ENCODE results near the gene SLC9A7. TPM values are rescaled to one million over a fixed set of nuclear protein-coding genes. Genes with fewer than 3 reads are reported as not detected.

The SLC9A7 gene
- total and polyA plus RNA-seq, 2 of the 13 experiments (the other 11 are each of a cell fraction or from before 2014, with no cell fraction given), result 5.8 to 7.2 TPM

DNA sequence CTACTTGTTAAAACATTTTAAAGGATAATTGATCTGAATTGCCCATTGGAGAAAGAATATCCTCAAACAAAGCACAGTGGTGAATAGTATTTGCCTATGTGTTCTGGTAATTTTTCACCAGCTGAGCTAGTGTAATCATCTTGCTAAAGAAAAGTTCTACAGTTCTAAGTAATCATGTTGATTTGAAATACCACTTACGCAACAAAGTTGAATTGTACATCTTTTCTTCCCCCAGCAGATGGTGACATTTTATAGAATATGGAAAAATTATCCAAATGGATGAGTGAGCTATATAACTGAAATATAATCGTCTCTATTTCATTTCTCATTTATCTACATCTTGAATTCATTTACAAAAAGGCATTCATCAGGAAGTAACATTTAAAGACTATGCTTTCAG is 204.0 kb downstream of the SLC9A7 start:
- no TSS peak for BruUV-seq (replicated peaks)
- DNase-seq (ENCODE audit: low spot score), result peak; percentile 6
- Histone ChIP-seq H3K4me3 (replicated peaks in 1 of 3; ENCODE audit: insufficient read depth in 1 of 3, low read depth in 2 of 3, low read length in 3 of 3) (no peak overlapping the region), H3K9ac (ENCODE audit: insufficient read depth, low read depth, low read length) (no peak overlapping the region), H3K4me1 (ENCODE audit: insufficient read depth, low read length) (no peaks in the 10 kb centered on the region), H3K36me3 (replicated peaks in 1 of 2; ENCODE audit: control insufficient read depth in 1 of 2, insufficient read depth in 2 of 2, low read length in 2 of 2) (no peaks in the 10 kb centered on the region), H4K20me1 (ENCODE audit: insufficient read depth, low read length) (no peaks in the 10 kb centered on the region), H2AFZ (ENCODE audit: low read length) (no peak overlapping the region), H3K9me3 (ENCODE audit: low read length) (no peaks in the 10 kb centered on the region), H3K4me2 (ENCODE audit: low read depth, low read length) (no peak overlapping the region), H3K27me3 (ENCODE audit: control insufficient read depth in 1 of 2, insufficient read depth in 2 of 2, low read length in 2 of 2) (no peaks in the 10 kb centered on the region), H3K79me2 (ENCODE audit: insufficient read depth, low read length) (no peaks in the 10 kb centered on the region), H3K27ac (ENCODE audit: extremely low read length, insufficient read depth, low read length) (no peak overlapping the region)
- WGBS (ENCODE audit: low lambda C conversion rate), result 65% methylated on average over 2 of the region's 2 CpGs
- 0 out of 2 replicates have a peak, but pooled peaks have one; percentile 34 for TF ChIP-seq CEBPB (IDR thresholded peaks at IDR 0.05; ENCODE audit: borderline replicate concordance, low read depth, low read length)
- TF ChIP-seq CEBPG (CRISPR knock-in tag; IDR thresholded peaks at IDR 0.05), result peak; percentile 45
- peak; percentile 42 for TF ChIP-seq STAG1 (CRISPR knock-in tag; IDR thresholded peaks at IDR 0.05)
- TF ChIP-seq ZNF138 (CRISPR knock-in tag; IDR thresholded peaks at IDR 0.05; ENCODE audit: low read depth), result no peak
- no peak for FAIRE-seq
- intact Hi-C loops (cut with micrococcal nuclease; ENCODE audit: unreplicated experiment) (loop anchor here (1.0 kb wide), 1 partner anchor 131 kb away; no protein-coding TSS in a partner anchor), in situ Hi-C loops (cut with HindIII; ENCODE audit: extremely low pct_ligation_motif_present, low pct_unique_long_range_greater_than_20kb) (no loop called here)
- ChIA-PET POLR2A (interaction anchor here (0.7 kb wide), 1 partner anchor 185 kb away, joined by 4 read pairs; no protein-coding TSS in a partner anchor), CTCF (ENCODE audit: low intra/inter-chr PET ratio, low total read pairs) (interaction anchor here (1.2 kb wide), 1 partner anchor 18 kb away, joined by 3 read pairs; no protein-coding TSS in a partner anchor)
- ATAC-seq, result no peak

DNA sequence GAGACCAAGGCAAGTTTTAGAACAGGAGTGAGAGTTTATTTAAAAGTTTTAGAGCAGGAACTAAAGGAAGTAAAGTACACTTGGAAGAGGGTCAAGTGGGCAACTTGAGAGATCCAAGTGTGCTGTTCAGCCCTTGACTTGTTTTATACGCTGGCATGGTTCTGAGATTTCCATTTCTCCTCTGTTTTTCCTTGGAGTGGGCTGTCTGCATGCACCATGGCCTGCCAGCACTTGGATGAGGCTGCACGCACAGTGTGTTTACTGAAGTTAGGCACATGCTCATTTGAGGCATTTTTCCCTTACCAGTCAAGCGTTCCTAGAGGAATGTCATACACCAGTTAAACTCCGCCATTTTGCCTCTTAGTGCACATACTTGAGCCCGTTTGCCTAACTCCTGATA is 205.0 kb downstream of the SLC9A7 start:
- no peak overlapping the region for H3K4me2 ChIP-seq (ENCODE audit: low read depth, low read length)
- H3K79me2 ChIP-seq (ENCODE audit: insufficient read depth, low read length), result no peaks in the 10 kb centered on the region
- no TSS peak for BruUV-seq (replicated peaks)
- TF ChIP-seq ZNF7 (CRISPR knock-in tag; IDR thresholded peaks at IDR 0.05), result peak; percentile 46; the same call in 1 of the 2 replicates
- no peak for TF ChIP-seq STAG1 (CRISPR knock-in tag; IDR thresholded peaks at IDR 0.05)
- in situ Hi-C loops (cut with HindIII; ENCODE audit: extremely low pct_ligation_motif_present, low pct_unique_long_range_greater_than_20kb), result no loop called here
- no peaks in the 10 kb centered on the region for H3K27me3 ChIP-seq (ENCODE audit: control insufficient read depth in 1 of 2, insufficient read depth in 2 of 2, low read length in 2 of 2)
- H3K9ac ChIP-seq (ENCODE audit: insufficient read depth, low read depth, low read length), result no peak overlapping the region
- H4K20me1 ChIP-seq (ENCODE audit: insufficient read depth, low read length), result no peaks in the 10 kb centered on the region
- ChIA-PET POLR2A (no interaction called here), CTCF (ENCODE audit: low intra/inter-chr PET ratio, low total read pairs) (no interaction called here)
- ATAC-seq (no peak), FAIRE-seq (peak; percentile 26), DNase-seq (ENCODE audit: low spot score) (no peak)
- no peak overlapping the region for H3K27ac ChIP-seq (ENCODE audit: extremely low read length, insufficient read depth, low read length)
- intact Hi-C loops (cut with micrococcal nuclease; ENCODE audit: unreplicated experiment), result no loop called here
- WGBS (ENCODE audit: low lambda C conversion rate), result 100% methylated on average over 3 of the region's 5 CpGs
- H3K4me1 ChIP-seq (ENCODE audit: insufficient read depth, low read length), result no peaks in the 10 kb centered on the region
- no peak overlapping the region for H2AFZ ChIP-seq (ENCODE audit: low read length)
- H3K4me3 ChIP-seq (replicated peaks in 1 of 3; ENCODE audit: insufficient read depth in 1 of 3, low read depth in 2 of 3, low read length in 3 of 3), result no peak overlapping the region
- H3K36me3 ChIP-seq (replicated peaks in 1 of 2; ENCODE audit: control insufficient read depth in 1 of 2, insufficient read depth in 2 of 2, low read length in 2 of 2), result no peaks in the 10 kb centered on the region
- no peaks in the 10 kb centered on the region for H3K9me3 ChIP-seq (ENCODE audit: low read length)

All from HepG2 (cell line).